Type B pancreatic cell (in vitro differentiated cells): ENCODE results near the gene NEK2. TPM values are rescaled to one million over a fixed set of nuclear protein-coding genes. Genes with fewer than 3 reads are reported as not detected.

Source experiments
- DNase-seq: peaks from one replicate; pipeline ENCODE4 v3.0.0; 2021; ENCODE audit warnings: mixed read lengths; ENCODE audit not compliant: unreplicated experiment; ENCODE audit errors: extremely low spot score
- H3K27ac Mint-ChIP-seq: 2 replicates; pipeline ENCODE4 v1.8.0; 2021; ENCODE audit warnings: mild to moderate bottlenecking, mixed read lengths
- H3K27me3 Mint-ChIP-seq: 2 replicates; pipeline ENCODE4 v1.8.0; 2021; ENCODE audit warnings: mixed read lengths
- H3K36me3 Mint-ChIP-seq: 2 replicates; pipeline ENCODE4 v1.8.0; 2021; ENCODE audit warnings: mixed read lengths
- H3K4me1 Mint-ChIP-seq: one replicate; pipeline ENCODE4 v1.8.0; 2021; ENCODE audit warnings: mixed read lengths; ENCODE audit not compliant: unreplicated experiment
- H3K4me3 Mint-ChIP-seq: 2 replicates; pipeline ENCODE4 v1.8.0; 2021; ENCODE audit warnings: mild to moderate bottlenecking, mixed read lengths
- H3K9me3 Mint-ChIP-seq: 2 replicates; pipeline ENCODE4 v1.8.0; 2021; ENCODE audit warnings: mixed read lengths
- CTCF ChIP-seq: fragments of 200-600 bp; sonication (generic); conservative IDR thresholded peaks from 2 replicates; pipeline ENCODE4 v1.5.0; 2021; ENCODE audit warnings: antibody characterized with exemption, mild to moderate bottlenecking
- total RNA-seq: library from RNA; stranded (reverse); gene quantifications from 2 replicates; pipeline ENCODE4 v1.2.1, GENCODE V29; 2021; ENCODE audit warnings: low replicate concordance

Gene NEK2
- total RNA-seq, 1 donor from 2014 or later = 23.4 TPM

DNA sequence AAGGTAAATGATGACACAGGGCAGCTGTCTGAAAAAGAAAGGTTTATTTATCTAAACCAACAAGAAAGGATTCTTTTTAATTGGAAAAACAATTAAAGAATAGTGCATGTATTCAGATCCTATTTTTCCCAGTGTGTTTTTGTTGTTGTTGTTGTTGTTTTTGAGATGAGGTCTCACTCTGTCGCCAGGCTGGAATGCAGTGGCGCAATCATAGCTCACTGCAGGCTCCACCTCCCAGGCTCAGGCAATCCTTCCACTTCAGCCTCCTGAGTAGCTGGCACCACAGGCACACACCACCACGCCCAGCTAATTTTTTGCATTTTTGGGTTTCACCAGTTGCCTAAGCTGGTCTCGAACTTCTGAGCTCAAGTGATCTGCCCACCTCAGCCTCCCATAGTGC lies 22.1 kb downstream of the NEK2 start:
- DNase-seq = no peak
- Mint-ChIP-seq H3K4me1 (peaks cover 17% of the 10 kb centered on the region), H3K36me3 (no peaks in the 10 kb centered on the region), H3K27ac (peak overlapping the region; percentile 1), H3K9me3 (no peaks in the 10 kb centered on the region), H3K4me3 (no peak overlapping the region), H3K27me3 (no peaks in the 10 kb centered on the region)
- no peak for TF ChIP-seq CTCF

DNA sequence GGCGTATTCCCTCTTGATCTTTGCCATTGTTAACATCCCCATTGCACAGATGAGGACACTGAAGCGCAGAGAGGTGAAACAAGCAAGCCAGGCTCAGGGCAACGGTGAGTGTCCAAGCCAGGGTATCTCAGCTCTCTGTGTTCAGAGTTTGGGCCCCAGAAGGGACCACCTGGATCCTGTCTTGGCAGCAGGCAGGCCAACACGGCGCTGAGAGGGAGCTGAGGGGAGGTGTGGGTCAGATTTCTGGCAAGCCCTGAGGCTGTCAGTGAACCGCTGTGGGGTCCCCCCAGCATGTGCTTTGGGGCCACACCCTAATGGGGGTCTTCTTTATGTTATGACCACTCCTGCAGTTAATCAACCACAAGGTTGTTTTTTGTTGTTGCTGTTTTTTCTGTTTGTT lies 23.1 kb downstream of the NEK2 start:
- Mint-ChIP-seq H3K36me3 (no peaks in the 10 kb centered on the region), H3K9me3 (no peaks in the 10 kb centered on the region), H3K4me3 (no peak overlapping the region), H3K4me1 (peaks cover 17% of the 10 kb centered on the region), H3K27ac (no peak overlapping the region), H3K27me3 (no peaks in the 10 kb centered on the region)
- no peak for TF ChIP-seq CTCF
- DNase-seq = no peak

- Mint-ChIP-seq H3K9me3 (no peaks in the 10 kb centered on the region), H3K27ac (no peak overlapping the region), H3K4me3 (no peak overlapping the region), H3K4me1 (peaks cover 17% of the 10 kb centered on the region), H3K36me3 (no peaks in the 10 kb centered on the region), H3K27me3 (no peaks in the 10 kb centered on the region)
- no peak for TF ChIP-seq CTCF
- DNase-seq = no peak
These were observed 24.5 kb downstream of the NEK2 start for GRCh38 chr1:211650904-211651303.

DNA sequence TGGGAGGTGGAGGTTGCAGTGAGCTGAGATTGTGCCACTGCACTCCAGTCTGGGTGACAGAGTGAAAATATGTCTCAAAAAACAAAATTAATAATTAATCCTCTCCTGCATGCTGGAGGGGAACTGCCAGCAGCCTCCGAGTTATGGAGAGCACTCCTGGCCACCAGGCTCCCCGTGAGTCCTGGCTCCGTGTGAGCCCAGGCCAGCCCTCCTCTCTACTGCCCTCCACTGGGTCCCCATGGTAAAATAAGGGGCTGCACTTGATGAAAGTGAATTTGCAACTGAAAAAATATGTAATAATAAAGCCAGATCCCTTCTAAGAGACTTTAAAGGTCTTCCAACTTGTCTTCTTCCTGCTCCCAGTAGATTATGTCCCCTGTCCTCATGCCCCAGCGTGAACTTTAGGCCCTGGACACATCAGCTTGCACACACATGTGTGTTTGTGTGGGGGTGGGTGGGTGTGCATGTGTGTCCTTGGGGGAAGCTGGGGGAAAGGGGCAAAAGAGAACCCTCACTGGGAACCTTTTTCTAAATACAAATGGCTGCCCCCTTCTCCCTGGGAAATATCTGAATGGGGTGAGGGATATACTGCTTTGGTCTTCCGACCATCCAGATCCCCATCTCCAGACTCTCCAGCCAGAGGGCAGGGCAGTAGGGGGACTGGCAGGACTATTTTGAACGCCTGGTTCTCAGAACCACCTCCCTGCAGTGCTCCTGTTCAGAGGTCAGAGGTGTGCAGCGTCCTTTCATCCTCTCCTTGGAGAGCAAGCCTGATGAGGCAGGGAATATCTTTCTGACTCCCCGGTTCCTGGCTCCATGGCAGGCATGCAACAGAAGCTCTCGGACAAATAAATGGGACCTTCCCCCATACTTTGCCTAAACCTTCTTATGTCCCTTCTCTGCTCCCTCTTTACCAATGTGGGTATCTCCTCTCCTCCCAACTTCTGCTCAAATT lies 26.2 kb downstream of the NEK2 start:
- no peak for TF ChIP-seq CTCF
- H3K27ac Mint-ChIP-seq = peak overlapping the region; percentile 51
- H3K4me1 Mint-ChIP-seq = peaks cover 6% of the 10 kb centered on the region
- no peaks in the 10 kb centered on the region for H3K27me3 Mint-ChIP-seq
- H3K36me3 Mint-ChIP-seq = no peaks in the 10 kb centered on the region
- H3K4me3 Mint-ChIP-seq = no peak overlapping the region
- no peaks in the 10 kb centered on the region for H3K9me3 Mint-ChIP-seq
- DNase-seq = no peak

- no peak overlapping the region for H3K4me3 Mint-ChIP-seq
- no peak for DNase-seq
- H3K9me3 Mint-ChIP-seq = no peaks in the 10 kb centered on the region
- H3K4me1 Mint-ChIP-seq = peaks cover 8% of the 10 kb centered on the region
- TF ChIP-seq CTCF = no peak
- no peaks in the 10 kb centered on the region for H3K36me3 Mint-ChIP-seq
- H3K27me3 Mint-ChIP-seq = no peaks in the 10 kb centered on the region
- H3K27ac Mint-ChIP-seq = peak overlapping the region; percentile 51
These were observed 27.1 kb downstream of the NEK2 start for GRCh38 chr1:211648336-211648735.
